Brain microvascular endothelial cell (primary cell): Measurements from ENCODE around the gene LCN6.
"Not testable (repeated sequence)": the region's sequence is repeated elsewhere in the genome, so short reads cannot be mapped to it uniquely, and the experiment has no call there.

ENCODE experiments used
- DNase-seq: peaks from one replicate; pipeline ENCODE4 v3.0.0-alpha.2; 2020
- H3K27ac ChIP-seq: fragments of 250-450 bp; sonication (Bioruptor Pico); 2 replicates; pipeline ENCODE4 v1.5.1; 2020; ENCODE audit warnings: mild to moderate bottlenecking, moderate library complexity
- H3K27me3 ChIP-seq: fragments of 250-450 bp; sonication (Bioruptor Pico); replicated peaks from 2 replicates; pipeline ENCODE4 v1.5.1; 2020; ENCODE audit warnings: mild to moderate bottlenecking
- H3K36me3 ChIP-seq: fragments of 250-450 bp; sonication (Bioruptor Pico); replicated peaks from 2 replicates; pipeline ENCODE4 v1.5.1; 2020; ENCODE audit warnings: mild to moderate bottlenecking
- H3K4me3 ChIP-seq: 2 replicates; pipeline ENCODE4 v1.5.1; 2011; ENCODE audit warnings: low read depth, mild to moderate bottlenecking, control low read depth, low read length, moderate library complexity
- in situ Hi-C: cut with HindIII; loops from 2 replicates; pipeline ENCODE4 v1.10.0; 2017; ENCODE audit warnings: low sequenced_read_pairs, low pct_ligation_motif_present
- TF ChIP-seq, protein P1 (sequence below): IDR thresholded peaks from 2 replicates; pipeline ENCODE4 v1.5.1; 2011; ENCODE audit warnings: low read depth, mild to moderate bottlenecking, moderate library complexity, low read length, control low read depth, inconsistent platforms; ENCODE audit errors: missing control alignments

The LCN6 gene

DNA sequence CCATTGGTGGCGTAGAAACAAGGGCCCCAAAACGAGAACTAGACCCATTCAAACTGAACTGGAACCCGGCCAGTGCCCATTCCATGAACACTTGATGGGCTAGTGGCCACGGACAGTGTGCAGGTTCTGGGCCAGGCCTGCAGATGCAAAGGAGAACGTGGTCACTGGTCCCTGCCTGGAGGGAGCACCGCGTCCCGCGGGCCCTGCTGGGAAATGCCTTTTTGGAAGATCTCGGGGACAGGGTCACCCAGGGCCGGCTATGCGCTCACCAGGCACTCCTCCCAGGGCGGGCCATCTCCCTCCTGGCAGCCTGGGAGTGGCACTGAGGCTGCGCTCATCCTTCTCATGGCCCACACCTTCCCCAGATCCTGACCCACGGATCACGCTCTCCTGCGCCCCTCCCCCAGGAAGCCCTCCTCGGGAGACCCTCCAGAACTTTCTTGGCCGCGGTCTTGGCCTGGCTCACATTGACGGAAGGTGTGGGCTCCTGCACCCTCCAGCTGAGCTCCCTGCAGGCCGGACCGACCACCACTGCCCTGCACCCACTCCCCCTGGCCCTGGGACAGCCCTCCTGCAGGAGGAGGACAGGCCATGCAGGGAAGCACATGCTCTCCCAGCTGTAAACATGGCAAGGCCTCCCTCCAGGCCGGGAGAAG, 38.7 kb downstream of the LCN6 start:
- in situ Hi-C loops = no loop called here
- Histone ChIP-seq H3K27ac (no peak overlapping the region), H3K27me3 (no peaks in the 10 kb centered on the region), H3K36me3 (no peaks in the 10 kb centered on the region), H3K4me3 (no peak overlapping the region)
- TF ChIP-seq, protein P1, sequence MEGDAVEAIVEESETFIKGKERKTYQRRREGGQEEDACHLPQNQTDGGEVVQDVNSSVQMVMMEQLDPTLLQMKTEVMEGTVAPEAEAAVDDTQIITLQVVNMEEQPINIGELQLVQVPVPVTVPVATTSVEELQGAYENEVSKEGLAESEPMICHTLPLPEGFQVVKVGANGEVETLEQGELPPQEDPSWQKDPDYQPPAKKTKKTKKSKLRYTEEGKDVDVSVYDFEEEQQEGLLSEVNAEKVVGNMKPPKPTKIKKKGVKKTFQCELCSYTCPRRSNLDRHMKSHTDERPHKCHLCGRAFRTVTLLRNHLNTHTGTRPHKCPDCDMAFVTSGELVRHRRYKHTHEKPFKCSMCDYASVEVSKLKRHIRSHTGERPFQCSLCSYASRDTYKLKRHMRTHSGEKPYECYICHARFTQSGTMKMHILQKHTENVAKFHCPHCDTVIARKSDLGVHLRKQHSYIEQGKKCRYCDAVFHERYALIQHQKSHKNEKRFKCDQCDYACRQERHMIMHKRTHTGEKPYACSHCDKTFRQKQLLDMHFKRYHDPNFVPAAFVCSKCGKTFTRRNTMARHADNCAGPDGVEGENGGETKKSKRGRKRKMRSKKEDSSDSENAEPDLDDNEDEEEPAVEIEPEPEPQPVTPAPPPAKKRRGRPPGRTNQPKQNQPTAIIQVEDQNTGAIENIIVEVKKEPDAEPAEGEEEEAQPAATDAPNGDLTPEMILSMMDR = no peak
- no peak for DNase-seq

GRCh38 chr9:136707849-136708517, 40.3 kb downstream of the LCN6 start:
- H3K36me3 ChIP-seq = no peaks in the 10 kb centered on the region
- no peaks in the 10 kb centered on the region for H3K27me3 ChIP-seq
- H3K27ac ChIP-seq = no peak overlapping the region
- no peak for DNase-seq
- in situ Hi-C loops = no loop called here
- H3K4me3 ChIP-seq = no peak overlapping the region
- TF ChIP-seq, protein P1 = no peak

DNA sequence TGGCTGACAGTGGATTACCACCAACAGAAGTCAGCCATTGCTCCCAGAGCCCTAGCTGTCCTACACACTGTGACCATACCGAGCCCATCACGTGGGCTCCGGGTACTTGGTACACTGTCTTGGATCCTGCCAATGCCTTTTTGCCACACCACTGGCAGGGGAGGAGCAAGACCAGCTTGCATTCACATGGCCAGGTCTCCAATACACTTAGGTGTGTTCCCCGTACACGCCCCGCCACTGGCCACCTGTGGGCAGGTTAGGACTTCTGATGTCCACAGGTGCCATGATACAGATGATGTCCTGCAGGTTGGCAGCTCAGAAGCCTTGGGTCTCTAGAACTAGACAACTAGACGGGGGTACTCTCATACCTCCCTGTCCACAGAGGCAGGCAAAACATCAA, 41.3 kb downstream of the LCN6 start:
- H3K27me3 ChIP-seq = no peaks in the 10 kb centered on the region
- H3K4me3 ChIP-seq = no peak overlapping the region
- no peak overlapping the region for H3K27ac ChIP-seq
- TF ChIP-seq, protein P1 = no peak
- no peaks in the 10 kb centered on the region for H3K36me3 ChIP-seq
- in situ Hi-C loops = no loop called here
- no peak for DNase-seq

DNA sequence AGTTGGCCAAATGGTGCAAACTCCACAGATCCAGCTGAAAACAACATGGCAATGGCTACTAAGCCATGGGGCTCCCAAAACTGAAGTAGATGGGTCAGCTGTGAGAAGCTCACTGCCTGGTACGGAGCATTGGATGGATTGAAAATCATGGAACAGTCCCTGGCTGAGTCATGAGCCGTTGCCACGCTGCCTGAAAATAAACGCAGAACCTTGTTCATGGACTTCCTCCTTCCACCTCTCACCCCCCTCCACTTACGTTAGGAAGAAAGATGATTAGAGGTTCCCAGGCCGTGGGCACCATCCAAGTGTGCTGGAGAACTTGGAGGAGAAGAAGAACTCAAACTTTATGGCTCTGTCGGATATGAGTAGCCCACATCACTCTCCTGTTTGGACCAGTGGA, 42.8 kb downstream of the LCN6 start:
- TF ChIP-seq, protein P1 = no peak
- H3K36me3 ChIP-seq = no peaks in the 10 kb centered on the region
- in situ Hi-C loops = no loop called here
- peaks cover 9% of the 10 kb centered on the region for H3K27me3 ChIP-seq
- no peak overlapping the region for H3K4me3 ChIP-seq
- no peak for DNase-seq
- H3K27ac ChIP-seq = no peak overlapping the region

DNA sequence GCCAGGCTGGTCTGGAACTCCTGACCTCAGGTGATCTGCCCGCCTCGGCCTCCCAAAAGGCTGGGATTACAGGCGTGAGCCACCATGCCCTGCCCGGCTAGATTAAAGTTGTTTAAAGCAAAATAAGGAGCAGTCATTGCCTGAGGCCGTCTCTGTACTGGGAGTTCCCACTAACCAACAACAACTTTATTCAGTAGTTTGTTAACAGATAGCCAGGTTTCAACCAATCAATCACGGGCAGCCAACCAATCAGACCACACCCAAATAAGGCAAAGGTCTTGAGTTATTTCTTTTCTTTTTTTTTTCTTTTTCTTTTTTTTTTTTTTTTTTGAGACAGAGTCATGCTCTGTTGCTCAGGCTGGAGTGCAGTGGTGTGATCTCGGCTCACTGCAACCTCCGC, 43.6 kb downstream of the LCN6 start:
- H3K27ac ChIP-seq, H3K4me3 ChIP-seq, in situ Hi-C loops, DNase-seq, H3K36me3 ChIP-seq, H3K27me3 ChIP-seq: not testable (repeated sequence)

DNA sequence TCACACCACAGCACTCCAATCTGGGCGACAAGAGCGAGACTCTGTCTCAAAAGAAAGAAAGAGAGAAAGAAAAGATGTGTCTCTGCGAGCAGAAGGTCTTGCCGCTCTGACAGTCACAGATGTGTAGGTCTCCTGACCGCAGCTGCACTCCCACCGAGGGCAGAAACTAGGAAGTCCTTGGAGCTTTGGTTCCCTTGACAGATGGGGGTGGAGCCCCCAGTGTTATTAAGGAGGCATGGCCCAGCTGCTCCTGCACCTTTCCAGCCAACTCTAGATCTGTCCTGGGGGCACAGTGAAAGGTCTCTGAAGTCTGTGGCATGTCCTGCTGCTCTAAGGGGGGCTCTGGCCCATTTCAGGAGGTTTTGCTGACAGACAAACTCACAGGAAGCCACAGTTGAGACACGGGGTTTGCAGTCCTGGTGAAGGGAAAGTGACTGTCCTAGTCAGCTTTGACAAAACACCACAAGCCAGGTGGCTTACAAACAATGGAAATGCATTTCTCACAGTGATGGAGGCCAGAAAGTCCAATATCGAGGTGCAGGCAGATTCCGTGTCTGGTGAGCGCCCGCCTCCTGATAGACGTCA, 45.0 kb downstream of the LCN6 start:
- TF ChIP-seq, protein P1 = no peak
- in situ Hi-C loops = no loop called here
- H3K27ac ChIP-seq = no peak overlapping the region
- DNase-seq = no peak
- no peaks in the 10 kb centered on the region for H3K36me3 ChIP-seq
- H3K4me3 ChIP-seq = no peak overlapping the region
- peaks cover 9% of the 10 kb centered on the region for H3K27me3 ChIP-seq
